ENCODE data around the gene PPT1. TPM values are rescaled to one million over a fixed set of nuclear protein-coding genes. Genes with fewer than 3 reads are reported as not detected.

PPT1 gene
- total RNA-seq, 1 donor from 2014 or later, result 67.3 TPM

DNA sequence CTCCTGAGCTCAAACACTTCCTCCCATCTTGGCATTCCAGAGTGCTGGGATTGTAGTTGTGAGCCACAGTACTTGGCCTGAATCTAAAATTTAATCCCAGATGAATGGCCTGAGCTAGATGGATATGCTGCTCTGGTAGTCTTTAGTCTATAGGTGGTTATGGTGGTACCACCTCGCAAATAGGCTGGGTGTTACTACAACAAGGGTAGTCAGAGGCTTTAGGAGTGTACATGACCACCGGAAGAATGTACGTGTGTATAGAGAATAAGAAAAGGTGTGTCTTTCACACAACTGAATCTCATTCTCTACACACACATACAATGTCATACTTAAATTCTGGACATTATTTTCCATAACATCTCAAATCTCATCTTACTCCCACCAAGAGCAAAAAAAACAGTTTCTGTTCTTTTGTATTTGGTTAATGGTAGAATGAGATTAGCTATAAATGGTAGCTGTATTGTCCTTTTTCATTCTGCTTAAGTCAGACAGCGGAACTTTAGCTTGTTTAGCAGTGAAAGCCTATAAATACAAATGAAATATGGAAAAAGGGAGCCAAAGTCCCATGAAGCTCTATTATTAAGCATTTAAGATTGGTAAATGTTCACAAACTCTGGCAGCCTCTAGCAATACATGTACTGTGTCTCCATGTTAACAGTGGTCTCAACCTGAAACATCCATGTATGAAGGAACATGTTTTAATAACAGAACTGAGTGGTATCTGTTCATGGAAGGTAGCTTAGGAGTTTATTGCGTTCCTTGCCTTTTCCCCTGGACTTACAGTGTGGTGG, 40.3 kb downstream of the PPT1 start:
- Mint-ChIP-seq H3K36me3 (ENCODE audit: insufficient read depth) (peaks cover 3% of the 10 kb centered on the region), H3K27me3 (no peaks in the 10 kb centered on the region), H3K9me3 (ENCODE audit: low read depth) (no peaks in the 10 kb centered on the region), H3K27ac (peak overlapping the region; percentile 71), H3K4me3 (ENCODE audit: low read depth) (no peak overlapping the region), H3K4me1 (ENCODE audit: low read depth) (peaks cover 25% of the 10 kb centered on the region)
- TF ChIP-seq, protein P1, sequence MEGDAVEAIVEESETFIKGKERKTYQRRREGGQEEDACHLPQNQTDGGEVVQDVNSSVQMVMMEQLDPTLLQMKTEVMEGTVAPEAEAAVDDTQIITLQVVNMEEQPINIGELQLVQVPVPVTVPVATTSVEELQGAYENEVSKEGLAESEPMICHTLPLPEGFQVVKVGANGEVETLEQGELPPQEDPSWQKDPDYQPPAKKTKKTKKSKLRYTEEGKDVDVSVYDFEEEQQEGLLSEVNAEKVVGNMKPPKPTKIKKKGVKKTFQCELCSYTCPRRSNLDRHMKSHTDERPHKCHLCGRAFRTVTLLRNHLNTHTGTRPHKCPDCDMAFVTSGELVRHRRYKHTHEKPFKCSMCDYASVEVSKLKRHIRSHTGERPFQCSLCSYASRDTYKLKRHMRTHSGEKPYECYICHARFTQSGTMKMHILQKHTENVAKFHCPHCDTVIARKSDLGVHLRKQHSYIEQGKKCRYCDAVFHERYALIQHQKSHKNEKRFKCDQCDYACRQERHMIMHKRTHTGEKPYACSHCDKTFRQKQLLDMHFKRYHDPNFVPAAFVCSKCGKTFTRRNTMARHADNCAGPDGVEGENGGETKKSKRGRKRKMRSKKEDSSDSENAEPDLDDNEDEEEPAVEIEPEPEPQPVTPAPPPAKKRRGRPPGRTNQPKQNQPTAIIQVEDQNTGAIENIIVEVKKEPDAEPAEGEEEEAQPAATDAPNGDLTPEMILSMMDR (IDR thresholded peaks at IDR 0.05; ENCODE audit: unreplicated experiment), result no peak
- DNase-seq (ENCODE audit: low spot score, unreplicated experiment), result no peak

DNA sequence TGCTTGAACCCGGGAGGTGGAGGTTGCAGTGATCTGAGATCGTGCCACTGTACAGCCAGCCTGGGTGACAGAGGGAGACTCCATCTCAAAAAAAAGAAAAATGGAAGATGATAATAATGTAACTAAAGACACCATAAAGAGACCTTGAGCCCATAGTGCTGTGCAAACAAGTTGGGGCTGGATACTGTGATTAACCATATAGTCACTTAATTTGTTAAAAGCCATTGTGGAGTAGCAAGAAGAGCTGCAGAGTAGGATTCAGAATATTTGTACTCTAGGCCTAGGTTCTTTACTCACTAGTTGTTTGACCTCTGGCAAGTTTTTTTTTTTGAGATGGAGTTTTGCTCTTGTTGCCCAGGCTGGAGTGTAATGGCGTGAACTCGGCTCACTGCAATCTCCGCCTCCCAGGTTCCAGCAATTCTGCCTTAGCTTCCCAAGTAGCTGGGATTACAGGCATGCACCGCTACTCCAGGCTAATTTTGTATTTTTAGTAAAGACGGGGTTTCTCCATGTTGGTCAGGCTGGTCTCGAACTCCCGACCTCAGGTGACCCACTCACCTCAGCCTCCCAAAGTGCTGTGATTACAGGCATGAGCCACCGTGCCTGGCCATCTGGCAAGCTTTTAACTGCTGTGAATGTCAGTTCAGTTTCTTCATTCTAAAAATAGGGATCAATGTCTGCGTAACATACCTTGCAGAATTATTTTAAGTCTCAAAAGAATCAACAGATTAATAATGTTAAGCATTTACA, 43.7 kb downstream of the PPT1 start:
- peaks cover 4% of the 10 kb centered on the region for H3K36me3 Mint-ChIP-seq (ENCODE audit: insufficient read depth)
- H3K4me1 Mint-ChIP-seq (ENCODE audit: low read depth), result peaks cover 17% of the 10 kb centered on the region
- peak overlapping the region; percentile 45 for H3K27ac Mint-ChIP-seq
- no peaks in the 10 kb centered on the region for H3K9me3 Mint-ChIP-seq (ENCODE audit: low read depth)
- H3K27me3 Mint-ChIP-seq, result no peaks in the 10 kb centered on the region
- TF ChIP-seq, protein P1 (IDR thresholded peaks at IDR 0.05; ENCODE audit: unreplicated experiment), result no peak
- no peak overlapping the region for H3K4me3 Mint-ChIP-seq (ENCODE audit: low read depth)
- no peak for DNase-seq (ENCODE audit: low spot score, unreplicated experiment)

DNA sequence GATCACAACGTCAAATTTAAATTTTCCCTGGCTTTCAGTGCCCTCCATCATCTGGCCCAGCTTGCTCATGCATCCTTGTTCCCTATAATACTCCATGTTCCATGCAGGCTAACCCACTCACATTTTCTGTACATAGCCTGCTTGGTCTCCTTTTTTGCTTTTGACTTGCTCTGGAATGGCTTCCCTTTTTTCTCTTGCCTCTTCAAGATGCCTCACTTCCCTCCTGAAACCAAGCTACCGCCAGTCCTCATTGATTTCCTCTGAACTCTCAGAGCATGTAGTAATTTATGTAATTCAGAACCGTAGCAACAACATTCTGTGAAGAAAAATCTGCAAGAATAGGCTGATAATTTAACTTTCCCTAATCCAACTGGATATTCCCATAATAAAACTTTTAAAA, 46.2 kb downstream of the PPT1 start:
- no peak overlapping the region for H3K27ac Mint-ChIP-seq
- DNase-seq (ENCODE audit: low spot score, unreplicated experiment), result no peak
- H3K4me3 Mint-ChIP-seq (ENCODE audit: low read depth), result no peak overlapping the region
- H3K36me3 Mint-ChIP-seq (ENCODE audit: insufficient read depth), result peaks cover 4% of the 10 kb centered on the region
- H3K9me3 Mint-ChIP-seq (ENCODE audit: low read depth), result no peaks in the 10 kb centered on the region
- H3K27me3 Mint-ChIP-seq, result no peaks in the 10 kb centered on the region
- no peaks in the 10 kb centered on the region for H3K4me1 Mint-ChIP-seq (ENCODE audit: low read depth)
- TF ChIP-seq, protein P1 (IDR thresholded peaks at IDR 0.05; ENCODE audit: unreplicated experiment), result no peak

DNA sequence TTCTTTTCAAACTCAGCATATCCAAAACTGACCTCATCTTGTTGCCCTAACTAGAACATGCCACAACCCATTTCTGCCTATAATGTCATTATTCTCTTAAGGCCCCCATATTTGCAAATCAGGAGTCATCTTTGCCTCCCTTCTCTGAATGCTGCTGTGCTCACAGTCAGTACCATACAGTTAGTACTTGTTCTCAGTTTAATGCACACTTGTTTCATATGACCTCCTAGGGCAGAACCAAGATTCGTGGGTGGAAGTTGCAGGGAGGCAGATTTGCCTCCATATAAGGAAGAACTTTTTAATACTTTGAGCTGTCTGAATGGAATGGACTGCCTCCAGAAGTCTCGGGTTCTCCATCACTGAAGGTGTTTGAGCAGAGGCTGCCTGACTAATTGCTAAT, 47.3 kb downstream of the PPT1 start:
- TF ChIP-seq, protein P1 (IDR thresholded peaks at IDR 0.05; ENCODE audit: unreplicated experiment), result no peak
- H3K27ac Mint-ChIP-seq, result no peak overlapping the region
- H3K9me3 Mint-ChIP-seq (ENCODE audit: low read depth), result no peaks in the 10 kb centered on the region
- no peaks in the 10 kb centered on the region for H3K27me3 Mint-ChIP-seq
- peaks cover 4% of the 10 kb centered on the region for H3K36me3 Mint-ChIP-seq (ENCODE audit: insufficient read depth)
- H3K4me3 Mint-ChIP-seq (ENCODE audit: low read depth), result no peak overlapping the region
- DNase-seq (ENCODE audit: low spot score, unreplicated experiment), result no peak
- H3K4me1 Mint-ChIP-seq (ENCODE audit: low read depth), result no peaks in the 10 kb centered on the region

DNA sequence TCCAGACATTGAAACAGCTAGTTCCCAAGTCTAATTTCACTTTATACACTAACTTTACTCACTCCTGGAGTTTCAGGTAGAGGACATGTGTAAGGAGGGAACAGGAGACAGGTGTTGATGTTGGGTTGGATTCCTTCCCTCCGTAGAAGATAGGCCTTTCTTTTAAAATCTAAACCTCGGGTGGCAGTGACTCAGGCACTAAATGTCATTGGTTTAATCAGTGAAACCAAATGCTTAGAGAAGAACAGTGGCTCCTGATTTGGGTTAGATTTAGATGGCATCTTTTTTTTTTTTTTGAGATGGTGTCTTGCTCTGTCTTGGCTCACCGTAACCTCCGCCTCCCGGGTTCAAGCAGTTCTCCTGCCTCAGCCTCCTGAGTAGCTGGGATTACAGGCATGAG, 49.3 kb downstream of the PPT1 start:
- TF ChIP-seq, protein P1 (IDR thresholded peaks at IDR 0.05; ENCODE audit: unreplicated experiment), result no peak
- DNase-seq (ENCODE audit: low spot score, unreplicated experiment), result no peak
- Mint-ChIP-seq H3K9me3 (ENCODE audit: low read depth) (no peaks in the 10 kb centered on the region), H3K36me3 (ENCODE audit: insufficient read depth) (peaks cover 8% of the 10 kb centered on the region), H3K27me3 (no peaks in the 10 kb centered on the region), H3K27ac (no peak overlapping the region), H3K4me1 (ENCODE audit: low read depth) (peaks cover 2% of the 10 kb centered on the region), H3K4me3 (ENCODE audit: low read depth) (no peak overlapping the region)
